HepG2 (cell line): Measurements from ENCODE around the gene DLG2.

Source experiments
- AGO1 ChIP-seq: fragments of 200-400 bp; formaldehyde crosslinking; IDR thresholded peaks from 2 replicates; pipeline ENCODE4 v1.6.1; 2017; ENCODE audit warnings: mild to moderate bottlenecking, low read depth, low read length, moderate library complexity; ENCODE audit not compliant: poor library complexity, severe bottlenecking
- HMG20A ChIP-seq: IDR thresholded peaks from 2 replicates; pipeline ENCODE4 v1.6.1; 2016; ENCODE audit warnings: borderline replicate concordance
- HOXA7 ChIP-seq: sonication (generic); formaldehyde crosslinking; IDR thresholded peaks from 2 replicates; pipeline ENCODE4 v1.8.1; 2022; ENCODE audit warnings: mild to moderate bottlenecking, missing genetic modification reagents, moderate library complexity
- MYNN ChIP-seq: sonication (generic); formaldehyde crosslinking; IDR thresholded peaks from 2 replicates; pipeline ENCODE4 v1.4.0; 2020; ENCODE audit warnings: mild to moderate bottlenecking, low read depth, missing genetic modification reagents
- RAD21 ChIP-seq: fragments of 450-650 bp; formaldehyde crosslinking; IDR thresholded peaks from 2 replicates; pipeline ENCODE4 v1.5.0; 2020; ENCODE audit warnings: mild to moderate bottlenecking
- RNF2 ChIP-seq: fragments of 450-650 bp; conservative IDR thresholded peaks from 2 replicates; pipeline ENCODE4 v1.6.1; 2016; ENCODE audit warnings: low read depth
- SUZ12 ChIP-seq: fragments of 150-350 bp; IDR thresholded peaks from 2 replicates; pipeline ENCODE4 v1.6.1; 2014; ENCODE audit warnings: low read depth, low read length
- TCF7L2 ChIP-seq: IDR thresholded peaks from 2 replicates; pipeline ENCODE4 v1.6.1; 2011; ENCODE audit warnings: mild to moderate bottlenecking, low read depth, low read length, moderate library complexity
- ZFX ChIP-seq: sonication (generic); formaldehyde crosslinking; IDR thresholded peaks from 2 replicates; pipeline ENCODE4 v1.4.0; 2020; ENCODE audit warnings: mild to moderate bottlenecking, low read depth, missing genetic modification reagents, moderate library complexity

GRCh38 chr11:84914511-84914910 lies 712.6 kb downstream of the DLG2 start:
- TF ChIP-seq MYNN (no peak), HOXA7 (CRISPR knock-in tag) (no peak), HMG20A (no peak), AGO1 (no peak), RNF2 (no peak), ZFX (no peak), SUZ12 (no peak), RAD21 (CRISPR knock-in tag) (no peak), TCF7L2 (no peak)
